K562 (cell line): Measurements from ENCODE around the gene ZC3H10. TPM values are rescaled to one million over a fixed set of nuclear protein-coding genes. Genes with fewer than 3 reads are reported as not detected.
A peak's percentile ranks its signal among the peaks of the same experiment; 100 is the strongest.

ENCODE experiments used
- CBX3 ChIP-seq, 2 experiments: IDR thresholded peaks; 1 replicate in 1 of 2; 2 replicates in 1 of 2; pipeline ENCODE4 v1.6.1; 2012; ENCODE audit warnings: inconsistent platforms in 2 of 2, low read length in 2 of 2, borderline replicate concordance in 1 of 2, control low read depth in 1 of 2
- HDAC2 ChIP-seq: fragments of 450-650 bp; IDR thresholded peaks from 2 replicates; pipeline ENCODE4 v1.6.1; 2016; ENCODE audit warnings: mild to moderate bottlenecking
- ILK ChIP-seq: fragments of 450-650 bp; IDR thresholded peaks from 2 replicates; pipeline ENCODE4 v1.6.1; 2016; ENCODE audit warnings: missing genetic modification characterization, low read depth, mild to moderate bottlenecking, missing compliant biosample characterization, moderate library complexity, borderline replicate concordance
- KDM5B ChIP-seq: fragments of 200-600 bp; sonication (generic); IDR thresholded peaks from 2 replicates; pipeline ENCODE4 v1.6.1; 2012; ENCODE audit warnings: low read depth, mild to moderate bottlenecking, moderate library complexity, low read length, control low read depth, inconsistent platforms; ENCODE audit not compliant: insufficient replicate concordance
- L3MBTL2 ChIP-seq: fragments of 450-650 bp; IDR thresholded peaks from 2 replicates; pipeline ENCODE4 v1.6.1; 2016; ENCODE audit warnings: mild to moderate bottlenecking, moderate library complexity
- RAD21 ChIP-seq, 2 experiments: fragments of 250-450 bp in 1 of 2; fragments of 450-650 bp in 1 of 2; sonication (Bioruptor Pico) in 1 of 2; formaldehyde crosslinking in 1 of 2; IDR thresholded peaks in 1 of 2; conservative IDR thresholded peaks in 1 of 2; 2 replicates each; pipeline versions ENCODE4 v1.4.0 to v1.8.0; 2020 to 2022; ENCODE audit warnings: mild to moderate bottlenecking in 2 of 2, moderate library complexity in 1 of 2
- RBFOX2 ChIP-seq: fragments of 200-400 bp; formaldehyde crosslinking; IDR thresholded peaks from 2 replicates; pipeline ENCODE4 v1.6.1; 2017; ENCODE audit warnings: low read depth, mild to moderate bottlenecking, low read length, moderate library complexity
- TSC22D4 ChIP-seq: fragments of 450-650 bp; IDR thresholded peaks from 2 replicates; pipeline ENCODE4 v1.6.1; 2016; ENCODE audit warnings: missing genetic modification characterization, missing biosample characterization, control low read depth
- ZFX ChIP-seq: sonication (generic); formaldehyde crosslinking; IDR thresholded peaks from 2 replicates; pipeline ENCODE4 v1.8.0; 2022; ENCODE audit warnings: mild to moderate bottlenecking, missing genetic modification reagents, moderate library complexity
- ZNF507 ChIP-seq: conservative IDR thresholded peaks from 2 replicates; pipeline ENCODE4 v1.6.1; 2017; ENCODE audit warnings: missing genetic modification characterization, missing compliant biosample characterization
- ZNF699 ChIP-seq: fragments of 250-450 bp; sonication (Bioruptor Pico); IDR thresholded peaks from 2 replicates; pipeline ENCODE4 v1.8.0; 2021; ENCODE audit warnings: mild to moderate bottlenecking, moderate library complexity; ENCODE audit not compliant: insufficient replicate concordance
- polyA plus RNA-seq, 8 experiments: library from polyadenylated mRNA; depleted of rRNA in 4 of 8; stranded (reverse) in 5 of 8; unstranded in 3 of 8; fragments of >200 nt; fragmentation: Nextera tagmentation in 2 of 8; fragmentation: Illumina TruSeq in 1 of 8; extraction: Ambion mirVana in 2 of 8; extraction: Trizol in 1 of 8; gene quantifications; 2 replicates each; pipeline versions ENCODE4 v1.2.1 to v1.2.3, GENCODE V29; 2011 to 2014; ENCODE audit warnings: inconsistent platforms in 1 of 8, missing spikeins in 1 of 8
- total RNA-seq, 7 experiments: library from RNA; depleted of rRNA in 6 of 7; stranded (reverse); fragments of >200 nt in 6 of 7; fragmentation: Illumina TruSeq in 2 of 7; extraction: Trizol in 2 of 7; gene quantifications; 2 replicates each; pipeline versions ENCODE4 v1.2.1 to v1.2.3, GENCODE V29; 2011 to 2021; ENCODE audit warnings: low replicate concordance in 1 of 7
- TF ChIP-seq, protein P1 (sequence below): fragments of 200-600 bp; sonication (generic); IDR thresholded peaks from one replicate; pipeline ENCODE4 v1.6.1; 2012; ENCODE audit warnings: mild to moderate bottlenecking, low read depth, low read length, inconsistent platforms
- TF ChIP-seq, protein P2 (sequence below): fragments of 250-450 bp; sonication (Bioruptor Pico); IDR thresholded peaks from 2 replicates; pipeline ENCODE4 v1.8.0; 2021; ENCODE audit warnings: borderline replicate concordance, mild to moderate bottlenecking, moderate library complexity; ENCODE audit not compliant: poor library complexity, severe bottlenecking
- TF ChIP-seq, protein P3 (sequence below): fragments of 450-650 bp; conservative IDR thresholded peaks from 2 replicates; pipeline ENCODE4 v1.6.1; 2016; ENCODE audit warnings: missing genetic modification characterization, low read depth, mild to moderate bottlenecking, control low read depth, missing compliant biosample characterization

The ZC3H10 gene
- total and polyA plus RNA-seq, 9 of the 15 experiments (the other 6 are each of a cell fraction or from before 2014, with no cell fraction given): 0.31 to 4.1 (median 1.6) TPM

DNA sequence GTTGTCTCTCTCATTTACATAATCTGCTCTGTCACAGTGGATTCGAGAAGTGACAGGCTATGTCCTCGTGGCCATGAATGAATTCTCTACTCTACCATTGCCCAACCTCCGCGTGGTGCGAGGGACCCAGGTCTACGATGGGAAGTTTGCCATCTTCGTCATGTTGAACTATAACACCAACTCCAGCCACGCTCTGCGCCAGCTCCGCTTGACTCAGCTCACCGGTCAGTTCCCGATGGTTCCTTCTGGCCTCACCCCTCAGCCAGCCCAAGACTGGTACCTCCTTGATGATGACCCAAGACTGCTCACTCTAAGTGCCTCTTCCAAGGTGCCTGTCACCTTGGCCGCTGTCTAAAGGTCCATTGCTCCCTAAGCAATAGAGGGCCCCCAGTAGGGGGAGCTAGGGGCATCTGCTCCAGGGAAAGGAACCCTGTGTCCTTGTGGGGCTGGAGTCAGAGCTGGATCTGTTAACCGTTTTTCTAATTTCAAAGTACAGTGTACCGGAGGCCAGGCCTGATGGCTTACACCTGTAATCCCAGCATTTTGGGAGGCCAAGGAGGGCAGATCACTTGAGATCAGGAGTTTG, 33.0 kb upstream of the ZC3H10 start (continued):
- TF ChIP-seq, protein P1, sequence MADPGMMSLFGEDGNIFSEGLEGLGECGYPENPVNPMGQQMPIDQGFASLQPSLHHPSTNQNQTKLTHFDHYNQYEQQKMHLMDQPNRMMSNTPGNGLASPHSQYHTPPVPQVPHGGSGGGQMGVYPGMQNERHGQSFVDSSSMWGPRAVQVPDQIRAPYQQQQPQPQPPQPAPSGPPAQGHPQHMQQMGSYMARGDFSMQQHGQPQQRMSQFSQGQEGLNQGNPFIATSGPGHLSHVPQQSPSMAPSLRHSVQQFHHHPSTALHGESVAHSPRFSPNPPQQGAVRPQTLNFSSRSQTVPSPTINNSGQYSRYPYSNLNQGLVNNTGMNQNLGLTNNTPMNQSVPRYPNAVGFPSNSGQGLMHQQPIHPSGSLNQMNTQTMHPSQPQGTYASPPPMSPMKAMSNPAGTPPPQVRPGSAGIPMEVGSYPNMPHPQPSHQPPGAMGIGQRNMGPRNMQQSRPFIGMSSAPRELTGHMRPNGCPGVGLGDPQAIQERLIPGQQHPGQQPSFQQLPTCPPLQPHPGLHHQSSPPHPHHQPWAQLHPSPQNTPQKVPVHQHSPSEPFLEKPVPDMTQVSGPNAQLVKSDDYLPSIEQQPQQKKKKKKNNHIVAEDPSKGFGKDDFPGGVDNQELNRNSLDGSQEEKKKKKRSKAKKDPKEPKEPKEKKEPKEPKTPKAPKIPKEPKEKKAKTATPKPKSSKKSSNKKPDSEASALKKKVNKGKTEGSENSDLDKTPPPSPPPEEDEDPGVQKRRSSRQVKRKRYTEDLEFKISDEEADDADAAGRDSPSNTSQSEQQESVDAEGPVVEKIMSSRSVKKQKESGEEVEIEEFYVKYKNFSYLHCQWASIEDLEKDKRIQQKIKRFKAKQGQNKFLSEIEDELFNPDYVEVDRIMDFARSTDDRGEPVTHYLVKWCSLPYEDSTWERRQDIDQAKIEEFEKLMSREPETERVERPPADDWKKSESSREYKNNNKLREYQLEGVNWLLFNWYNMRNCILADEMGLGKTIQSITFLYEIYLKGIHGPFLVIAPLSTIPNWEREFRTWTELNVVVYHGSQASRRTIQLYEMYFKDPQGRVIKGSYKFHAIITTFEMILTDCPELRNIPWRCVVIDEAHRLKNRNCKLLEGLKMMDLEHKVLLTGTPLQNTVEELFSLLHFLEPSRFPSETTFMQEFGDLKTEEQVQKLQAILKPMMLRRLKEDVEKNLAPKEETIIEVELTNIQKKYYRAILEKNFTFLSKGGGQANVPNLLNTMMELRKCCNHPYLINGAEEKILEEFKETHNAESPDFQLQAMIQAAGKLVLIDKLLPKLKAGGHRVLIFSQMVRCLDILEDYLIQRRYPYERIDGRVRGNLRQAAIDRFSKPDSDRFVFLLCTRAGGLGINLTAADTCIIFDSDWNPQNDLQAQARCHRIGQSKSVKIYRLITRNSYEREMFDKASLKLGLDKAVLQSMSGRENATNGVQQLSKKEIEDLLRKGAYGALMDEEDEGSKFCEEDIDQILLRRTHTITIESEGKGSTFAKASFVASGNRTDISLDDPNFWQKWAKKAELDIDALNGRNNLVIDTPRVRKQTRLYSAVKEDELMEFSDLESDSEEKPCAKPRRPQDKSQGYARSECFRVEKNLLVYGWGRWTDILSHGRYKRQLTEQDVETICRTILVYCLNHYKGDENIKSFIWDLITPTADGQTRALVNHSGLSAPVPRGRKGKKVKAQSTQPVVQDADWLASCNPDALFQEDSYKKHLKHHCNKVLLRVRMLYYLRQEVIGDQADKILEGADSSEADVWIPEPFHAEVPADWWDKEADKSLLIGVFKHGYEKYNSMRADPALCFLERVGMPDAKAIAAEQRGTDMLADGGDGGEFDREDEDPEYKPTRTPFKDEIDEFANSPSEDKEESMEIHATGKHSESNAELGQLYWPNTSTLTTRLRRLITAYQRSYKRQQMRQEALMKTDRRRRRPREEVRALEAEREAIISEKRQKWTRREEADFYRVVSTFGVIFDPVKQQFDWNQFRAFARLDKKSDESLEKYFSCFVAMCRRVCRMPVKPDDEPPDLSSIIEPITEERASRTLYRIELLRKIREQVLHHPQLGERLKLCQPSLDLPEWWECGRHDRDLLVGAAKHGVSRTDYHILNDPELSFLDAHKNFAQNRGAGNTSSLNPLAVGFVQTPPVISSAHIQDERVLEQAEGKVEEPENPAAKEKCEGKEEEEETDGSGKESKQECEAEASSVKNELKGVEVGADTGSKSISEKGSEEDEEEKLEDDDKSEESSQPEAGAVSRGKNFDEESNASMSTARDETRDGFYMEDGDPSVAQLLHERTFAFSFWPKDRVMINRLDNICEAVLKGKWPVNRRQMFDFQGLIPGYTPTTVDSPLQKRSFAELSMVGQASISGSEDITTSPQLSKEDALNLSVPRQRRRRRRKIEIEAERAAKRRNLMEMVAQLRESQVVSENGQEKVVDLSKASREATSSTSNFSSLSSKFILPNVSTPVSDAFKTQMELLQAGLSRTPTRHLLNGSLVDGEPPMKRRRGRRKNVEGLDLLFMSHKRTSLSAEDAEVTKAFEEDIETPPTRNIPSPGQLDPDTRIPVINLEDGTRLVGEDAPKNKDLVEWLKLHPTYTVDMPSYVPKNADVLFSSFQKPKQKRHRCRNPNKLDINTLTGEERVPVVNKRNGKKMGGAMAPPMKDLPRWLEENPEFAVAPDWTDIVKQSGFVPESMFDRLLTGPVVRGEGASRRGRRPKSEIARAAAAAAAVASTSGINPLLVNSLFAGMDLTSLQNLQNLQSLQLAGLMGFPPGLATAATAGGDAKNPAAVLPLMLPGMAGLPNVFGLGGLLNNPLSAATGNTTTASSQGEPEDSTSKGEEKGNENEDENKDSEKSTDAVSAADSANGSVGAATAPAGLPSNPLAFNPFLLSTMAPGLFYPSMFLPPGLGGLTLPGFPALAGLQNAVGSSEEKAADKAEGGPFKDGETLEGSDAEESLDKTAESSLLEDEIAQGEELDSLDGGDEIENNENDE: no peak
- TF ChIP-seq L3MBTL2: no peak
- TF ChIP-seq CBX3 (IDR thresholded peaks at IDR 0.05; ENCODE audit: borderline replicate concordance in 1 of 2, low read length in 2 of 2): no peak
- TF ChIP-seq ZFX (CRISPR knock-in tag): no peak
- no peak for TF ChIP-seq ZNF507 (tag)
- TF ChIP-seq HDAC2: no peak
- TF ChIP-seq KDM5B: no peak
- no peak for TF ChIP-seq ILK (tag)
- TF ChIP-seq ZNF699 (CRISPR knock-in tag): no peak
- TF ChIP-seq, protein P2, sequence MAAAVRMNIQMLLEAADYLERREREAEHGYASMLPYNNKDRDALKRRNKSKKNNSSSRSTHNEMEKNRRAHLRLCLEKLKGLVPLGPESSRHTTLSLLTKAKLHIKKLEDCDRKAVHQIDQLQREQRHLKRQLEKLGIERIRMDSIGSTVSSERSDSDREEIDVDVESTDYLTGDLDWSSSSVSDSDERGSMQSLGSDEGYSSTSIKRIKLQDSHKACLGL (CRISPR knock-in tag): no peak
- no peak for TF ChIP-seq TSC22D4 (tag)
- TF ChIP-seq RBFOX2: no peak
- TF ChIP-seq, protein P3, sequence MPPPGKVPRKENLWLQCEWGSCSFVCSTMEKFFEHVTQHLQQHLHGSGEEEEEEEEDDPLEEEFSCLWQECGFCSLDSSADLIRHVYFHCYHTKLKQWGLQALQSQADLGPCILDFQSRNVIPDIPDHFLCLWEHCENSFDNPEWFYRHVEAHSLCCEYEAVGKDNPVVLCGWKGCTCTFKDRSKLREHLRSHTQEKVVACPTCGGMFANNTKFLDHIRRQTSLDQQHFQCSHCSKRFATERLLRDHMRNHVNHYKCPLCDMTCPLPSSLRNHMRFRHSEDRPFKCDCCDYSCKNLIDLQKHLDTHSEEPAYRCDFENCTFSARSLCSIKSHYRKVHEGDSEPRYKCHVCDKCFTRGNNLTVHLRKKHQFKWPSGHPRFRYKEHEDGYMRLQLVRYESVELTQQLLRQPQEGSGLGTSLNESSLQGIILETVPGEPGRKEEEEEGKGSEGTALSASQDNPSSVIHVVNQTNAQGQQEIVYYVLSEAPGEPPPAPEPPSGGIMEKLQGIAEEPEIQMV (tag): no peak
- peak in 1 of 2 experiments; percentile 58; a peak in 3 of 4 replicates for TF ChIP-seq RAD21 (CRISPR knock-in tag; conservative IDR thresholded peaks at IDR 0.05 in 1 of 2, IDR thresholded peaks at IDR 0.05 in 1 of 2)
